DOHH2 (cell line): ENCODE data around the gene ACAD8.

Source experiments
- H3F3A ChIP-seq: fragments of 200-600 bp; sonication (generic), shearing (Covaris generic); 2 replicates; pipeline ENCODE4 v1.6.0; 2016; ENCODE audit warnings: antibody characterized with exemption, mild to moderate bottlenecking; ENCODE audit not compliant: control insufficient read depth, insufficient read depth
- H3K27ac ChIP-seq: fragments of 200-600 bp; sonication (generic); 2 replicates; pipeline ENCODE4 v1.5.1; 2014; ENCODE audit warnings: low read depth, mild to moderate bottlenecking, low read length, moderate library complexity
- H3K27me3 ChIP-seq: fragments of 200-600 bp; sonication (generic); 2 replicates; pipeline ENCODE4 v1.6.1; 2014; ENCODE audit warnings: mild to moderate bottlenecking, low read length, mixed read lengths; ENCODE audit not compliant: control insufficient read depth
- H3K36me3 ChIP-seq: fragments of 200-600 bp; sonication (generic); 2 replicates; pipeline ENCODE4 v1.6.1; 2014; ENCODE audit warnings: mild to moderate bottlenecking, low read length, moderate library complexity, mixed read lengths; ENCODE audit not compliant: control insufficient read depth
- H3K4me1 ChIP-seq: fragments of 200-600 bp; sonication (generic); 2 replicates; pipeline ENCODE4 v1.6.1; 2014; ENCODE audit warnings: mild to moderate bottlenecking, low read length, mixed read lengths; ENCODE audit not compliant: control insufficient read depth
- H3K4me2 ChIP-seq: fragments of 200-600 bp; sonication (generic); 2 replicates; pipeline ENCODE4 v1.6.0; 2014; ENCODE audit warnings: mild to moderate bottlenecking, low read length, moderate library complexity
- H3K4me3 ChIP-seq: fragments of 200-600 bp; sonication (generic); 2 replicates; pipeline ENCODE4 v1.5.1; 2014; ENCODE audit warnings: mild to moderate bottlenecking, low read length, mixed read lengths
- H3K79me2 ChIP-seq: fragments of 200-600 bp; sonication (generic); 2 replicates; pipeline ENCODE4 v1.6.1; 2014; ENCODE audit warnings: mild to moderate bottlenecking, low read length, mixed read lengths; ENCODE audit not compliant: control insufficient read depth
- H3K9me2 ChIP-seq: fragments of 200-600 bp; sonication (generic); replicated peaks from 2 replicates; pipeline ENCODE4 v1.6.1; 2014; ENCODE audit warnings: mild to moderate bottlenecking, low read length, mixed read lengths; ENCODE audit not compliant: control insufficient read depth
- H3K9me3 ChIP-seq: fragments of 200-600 bp; sonication (generic); 2 replicates; pipeline ENCODE4 v1.6.1; 2014; ENCODE audit warnings: antibody characterized with exemption, low read length, mixed read lengths; ENCODE audit not compliant: control insufficient read depth, insufficient read depth
- H4K20me1 ChIP-seq: fragments of 200-600 bp; sonication (generic); 2 replicates; pipeline ENCODE4 v1.6.0; 2014; ENCODE audit warnings: low read depth, mild to moderate bottlenecking, antibody characterized with exemption, low read length, moderate library complexity; ENCODE audit not compliant: control insufficient read depth, insufficient read depth
- EZH2phosphoT487 ChIP-seq: fragments of 200-600 bp; sonication (generic); IDR thresholded peaks from 2 replicates; pipeline ENCODE4 v1.6.1; 2017; ENCODE audit warnings: borderline replicate concordance, mild to moderate bottlenecking, antibody characterized with exemption, low read length, moderate library complexity, mixed read lengths
- TF ChIP-seq, protein P1 (sequence below): fragments of 200-600 bp; sonication (generic); IDR thresholded peaks from one replicate; pipeline ENCODE4 v1.5.1; 2014; ENCODE audit warnings: antibody characterized with exemption, mild to moderate bottlenecking, low read depth, low read length; ENCODE audit not compliant: poor library complexity, severe bottlenecking

The ACAD8 gene

DNA sequence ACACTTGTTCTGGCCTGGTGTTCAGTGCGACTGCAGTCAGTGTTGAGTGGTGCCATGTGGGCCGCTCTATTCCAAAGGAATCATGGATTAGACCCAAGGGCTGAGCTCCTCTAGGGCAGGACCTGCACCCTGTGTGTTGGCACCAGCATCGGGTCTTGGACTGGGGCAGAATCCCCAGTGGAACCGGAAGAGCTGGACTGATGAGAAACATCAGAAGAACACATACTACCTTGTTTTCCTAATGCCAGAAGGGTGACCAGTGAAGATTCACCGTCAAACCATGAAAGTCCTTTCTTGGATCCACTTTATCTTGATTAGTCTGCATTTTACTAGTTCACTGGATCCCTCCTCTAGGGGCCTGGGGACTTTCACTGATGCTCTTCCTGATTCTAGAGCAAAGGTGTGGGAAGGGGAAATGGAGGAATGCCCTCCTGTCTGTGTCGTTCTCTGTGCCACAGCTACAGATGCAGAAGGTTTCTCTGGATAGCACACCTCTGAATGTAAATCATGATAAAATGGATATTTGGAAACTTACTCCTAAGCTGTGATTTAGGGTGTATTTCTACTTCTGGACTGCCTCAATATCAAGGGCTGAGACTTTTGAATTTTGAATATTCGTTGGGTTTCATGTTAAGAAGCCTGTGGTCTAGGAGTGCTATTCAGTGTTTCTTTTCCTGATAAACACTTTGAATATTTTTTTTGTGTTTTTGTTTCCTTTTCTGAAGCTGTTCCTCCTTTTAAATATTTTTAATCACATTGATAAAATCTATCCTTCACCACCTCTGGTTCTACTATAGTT is 11.8 kb downstream of the ACAD8 start:
- H3K27ac ChIP-seq: no peak overlapping the region
- H3K9me3 ChIP-seq: no peaks in the 10 kb centered on the region
- peaks cover 8% of the 10 kb centered on the region for H3K36me3 ChIP-seq
- H3K4me2 ChIP-seq: no peak overlapping the region
- no peaks in the 10 kb centered on the region; the same call in 1 of the 2 replicates for H3K27me3 ChIP-seq
- no peaks in the 10 kb centered on the region for H3F3A ChIP-seq
- H3K4me1 ChIP-seq: peaks cover 5% of the 10 kb centered on the region
- TF ChIP-seq, protein P1, sequence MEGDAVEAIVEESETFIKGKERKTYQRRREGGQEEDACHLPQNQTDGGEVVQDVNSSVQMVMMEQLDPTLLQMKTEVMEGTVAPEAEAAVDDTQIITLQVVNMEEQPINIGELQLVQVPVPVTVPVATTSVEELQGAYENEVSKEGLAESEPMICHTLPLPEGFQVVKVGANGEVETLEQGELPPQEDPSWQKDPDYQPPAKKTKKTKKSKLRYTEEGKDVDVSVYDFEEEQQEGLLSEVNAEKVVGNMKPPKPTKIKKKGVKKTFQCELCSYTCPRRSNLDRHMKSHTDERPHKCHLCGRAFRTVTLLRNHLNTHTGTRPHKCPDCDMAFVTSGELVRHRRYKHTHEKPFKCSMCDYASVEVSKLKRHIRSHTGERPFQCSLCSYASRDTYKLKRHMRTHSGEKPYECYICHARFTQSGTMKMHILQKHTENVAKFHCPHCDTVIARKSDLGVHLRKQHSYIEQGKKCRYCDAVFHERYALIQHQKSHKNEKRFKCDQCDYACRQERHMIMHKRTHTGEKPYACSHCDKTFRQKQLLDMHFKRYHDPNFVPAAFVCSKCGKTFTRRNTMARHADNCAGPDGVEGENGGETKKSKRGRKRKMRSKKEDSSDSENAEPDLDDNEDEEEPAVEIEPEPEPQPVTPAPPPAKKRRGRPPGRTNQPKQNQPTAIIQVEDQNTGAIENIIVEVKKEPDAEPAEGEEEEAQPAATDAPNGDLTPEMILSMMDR: no peak
- TF ChIP-seq EZH2phosphoT487: no peak
- H3K9me2 ChIP-seq: no peaks in the 10 kb centered on the region
- H3K79me2 ChIP-seq: no peaks in the 10 kb centered on the region
- H3K4me3 ChIP-seq: no peak overlapping the region
- H4K20me1 ChIP-seq: no peaks in the 10 kb centered on the region

GRCh38 chr11:134266440-134266839 is 13.1 kb downstream of the ACAD8 start:
- Histone ChIP-seq H3K36me3 (peaks cover 7% of the 10 kb centered on the region), H3K27me3 (no peaks in the 10 kb centered on the region; the same call in 1 of the 2 replicates), H3F3A (no peaks in the 10 kb centered on the region), H3K4me1 (no peaks in the 10 kb centered on the region), H4K20me1 (no peaks in the 10 kb centered on the region), H3K4me2 (no peak overlapping the region), H3K9me2 (no peaks in the 10 kb centered on the region), H3K4me3 (no peak overlapping the region), H3K9me3 (no peaks in the 10 kb centered on the region), H3K27ac (no peak overlapping the region), H3K79me2 (no peaks in the 10 kb centered on the region)
- no peak for TF ChIP-seq EZH2phosphoT487
- TF ChIP-seq, protein P1: no peak

DNA sequence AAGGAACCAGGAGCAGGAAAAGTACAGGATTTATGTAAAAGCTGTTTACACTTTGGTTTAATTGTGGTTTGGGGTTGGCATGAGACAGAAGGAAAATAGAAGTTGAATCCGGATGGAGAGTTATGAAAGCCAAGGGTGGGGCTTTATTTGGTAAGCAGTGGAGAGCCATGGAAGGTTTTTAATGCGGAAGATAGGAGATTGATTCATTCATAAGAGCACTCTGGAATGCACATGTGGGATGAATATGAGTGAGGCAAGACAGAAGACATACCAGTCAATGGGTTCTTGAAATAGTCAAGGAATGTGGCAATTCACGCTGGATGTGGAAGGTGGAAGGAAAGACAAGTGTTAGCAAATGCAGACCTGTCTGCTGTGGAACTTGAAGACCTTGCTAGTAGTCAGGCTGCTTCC is 13.5 kb downstream of the ACAD8 start:
- Histone ChIP-seq H3K9me3 (no peaks in the 10 kb centered on the region), H3K27ac (no peak overlapping the region), H3K4me3 (no peak overlapping the region), H3K4me1 (no peaks in the 10 kb centered on the region), H4K20me1 (no peaks in the 10 kb centered on the region), H3K4me2 (no peak overlapping the region), H3F3A (no peaks in the 10 kb centered on the region), H3K36me3 (peaks cover 4% of the 10 kb centered on the region), H3K9me2 (no peaks in the 10 kb centered on the region), H3K27me3 (no peaks in the 10 kb centered on the region; the same call in 1 of the 2 replicates), H3K79me2 (no peaks in the 10 kb centered on the region)
- TF ChIP-seq, protein P1: no peak
- TF ChIP-seq EZH2phosphoT487: no peak
